Measurements from ENCODE around the gene TOP3A. TPM values are rescaled to one million over a fixed set of nuclear protein-coding genes. Genes with fewer than 3 reads are reported as not detected.

The TOP3A gene, protein sequence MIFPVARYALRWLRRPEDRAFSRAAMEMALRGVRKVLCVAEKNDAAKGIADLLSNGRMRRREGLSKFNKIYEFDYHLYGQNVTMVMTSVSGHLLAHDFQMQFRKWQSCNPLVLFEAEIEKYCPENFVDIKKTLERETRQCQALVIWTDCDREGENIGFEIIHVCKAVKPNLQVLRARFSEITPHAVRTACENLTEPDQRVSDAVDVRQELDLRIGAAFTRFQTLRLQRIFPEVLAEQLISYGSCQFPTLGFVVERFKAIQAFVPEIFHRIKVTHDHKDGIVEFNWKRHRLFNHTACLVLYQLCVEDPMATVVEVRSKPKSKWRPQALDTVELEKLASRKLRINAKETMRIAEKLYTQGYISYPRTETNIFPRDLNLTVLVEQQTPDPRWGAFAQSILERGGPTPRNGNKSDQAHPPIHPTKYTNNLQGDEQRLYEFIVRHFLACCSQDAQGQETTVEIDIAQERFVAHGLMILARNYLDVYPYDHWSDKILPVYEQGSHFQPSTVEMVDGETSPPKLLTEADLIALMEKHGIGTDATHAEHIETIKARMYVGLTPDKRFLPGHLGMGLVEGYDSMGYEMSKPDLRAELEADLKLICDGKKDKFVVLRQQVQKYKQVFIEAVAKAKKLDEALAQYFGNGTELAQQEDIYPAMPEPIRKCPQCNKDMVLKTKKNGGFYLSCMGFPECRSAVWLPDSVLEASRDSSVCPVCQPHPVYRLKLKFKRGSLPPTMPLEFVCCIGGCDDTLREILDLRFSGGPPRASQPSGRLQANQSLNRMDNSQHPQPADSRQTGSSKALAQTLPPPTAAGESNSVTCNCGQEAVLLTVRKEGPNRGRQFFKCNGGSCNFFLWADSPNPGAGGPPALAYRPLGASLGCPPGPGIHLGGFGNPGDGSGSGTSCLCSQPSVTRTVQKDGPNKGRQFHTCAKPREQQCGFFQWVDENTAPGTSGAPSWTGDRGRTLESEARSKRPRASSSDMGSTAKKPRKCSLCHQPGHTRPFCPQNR
- total RNA-seq, result 10 to 100 TPM; 42.6 to 44.4 TPM

DNA sequence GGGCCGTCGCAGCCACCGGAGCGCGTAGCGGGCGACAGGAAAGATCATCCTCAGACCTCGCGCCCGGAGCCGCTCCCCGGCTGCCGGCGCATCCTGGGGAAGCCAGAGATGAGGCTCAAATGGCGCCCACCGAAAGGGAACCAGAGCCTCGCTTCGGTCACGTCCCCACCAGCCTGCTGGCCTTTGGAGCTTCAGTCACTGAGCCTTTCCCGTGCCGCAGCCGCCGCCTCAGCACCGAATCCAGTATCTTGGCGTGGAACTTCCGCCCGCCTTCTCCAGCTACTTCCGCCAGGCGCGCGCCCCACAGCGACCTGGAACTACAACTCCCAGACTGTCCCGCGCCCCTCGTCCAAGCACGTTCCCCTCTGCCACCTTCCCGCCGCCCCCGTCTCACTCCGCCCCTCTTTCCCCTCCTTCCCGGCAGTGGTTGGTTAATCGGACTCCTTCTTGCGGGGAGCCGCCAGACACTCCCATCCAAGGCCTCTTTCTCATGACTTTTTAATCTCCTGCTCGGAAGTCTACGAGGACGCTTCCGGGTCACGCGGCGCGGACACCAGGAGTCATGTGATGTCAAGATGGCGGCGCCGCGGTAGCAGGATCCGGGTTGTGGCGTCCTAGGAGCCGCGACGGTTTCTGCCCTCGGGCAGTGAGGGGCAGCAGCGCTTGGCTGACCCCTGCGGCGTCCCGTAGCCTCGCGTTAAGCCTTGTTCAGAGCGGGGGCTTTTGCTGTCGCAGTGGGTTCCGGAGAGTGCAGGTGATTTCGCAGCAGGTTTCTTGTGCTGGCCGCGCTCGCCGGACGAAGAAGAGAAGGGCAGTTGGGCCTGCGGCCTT, at the start of gene TOP3A, which contains the start of gene SMCR8:
Gene TOP3A (minus strand): TSS at position 264 of the 831 bp plus-strand sequence. CDS start 216 bp downstream, at position 48.
Gene SMCR8 (plus strand): TSS at position 563 of the 831 bp plus-strand sequence. CDS start 497 bp downstream, outside the sequence.

DNA sequence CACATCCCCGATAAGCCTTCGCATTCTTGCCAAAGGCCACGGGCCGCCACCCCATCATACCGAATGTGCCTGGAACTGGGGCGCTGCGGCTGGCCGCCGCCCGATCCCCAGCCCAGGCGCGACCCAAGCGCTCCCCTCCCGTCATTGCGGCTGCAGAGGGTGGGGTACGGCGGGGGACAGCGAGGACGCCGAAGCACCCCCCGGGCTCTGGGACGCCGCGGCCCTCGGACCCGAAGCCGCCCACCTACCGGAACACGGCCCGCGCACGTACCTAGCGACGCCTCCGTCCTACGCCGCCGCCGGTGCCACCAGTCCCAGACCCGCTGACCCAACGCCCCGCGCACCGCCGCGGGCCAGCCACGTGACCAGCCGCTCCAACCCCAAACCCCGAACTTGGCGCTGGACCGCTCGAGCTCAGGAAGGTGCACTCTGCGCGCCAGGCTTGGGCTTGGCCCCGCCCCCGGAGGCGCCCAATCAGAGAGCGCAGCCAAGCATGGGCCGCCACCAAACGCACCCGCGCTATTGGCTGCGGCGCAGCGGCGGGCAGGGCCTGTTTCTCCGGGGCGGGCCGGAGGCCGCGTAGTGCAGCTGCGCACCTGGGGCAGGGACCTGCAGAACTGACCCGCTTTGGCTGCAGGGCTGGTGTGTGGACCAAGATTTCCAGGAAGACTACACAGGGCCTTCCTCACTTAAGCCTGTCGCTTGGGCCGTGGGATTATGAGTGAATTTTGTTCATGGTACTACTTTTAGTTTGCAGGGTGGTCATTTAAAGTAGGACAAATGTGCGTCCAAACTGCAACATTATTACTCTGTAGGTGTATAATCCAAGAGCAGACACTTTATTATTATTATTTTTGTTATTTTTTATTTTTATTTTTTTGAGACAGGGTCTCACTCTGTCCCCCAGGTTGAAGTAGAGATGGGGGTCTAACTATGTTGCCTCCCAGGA, 48.6 kb upstream of the TOP3A start, which contains the start of gene SHMT1:
Gene SHMT1 (minus strand): TSS at position 450 of the 949 bp plus-strand sequence. CDS start 7,569 bp downstream, outside the sequence.

DNA sequence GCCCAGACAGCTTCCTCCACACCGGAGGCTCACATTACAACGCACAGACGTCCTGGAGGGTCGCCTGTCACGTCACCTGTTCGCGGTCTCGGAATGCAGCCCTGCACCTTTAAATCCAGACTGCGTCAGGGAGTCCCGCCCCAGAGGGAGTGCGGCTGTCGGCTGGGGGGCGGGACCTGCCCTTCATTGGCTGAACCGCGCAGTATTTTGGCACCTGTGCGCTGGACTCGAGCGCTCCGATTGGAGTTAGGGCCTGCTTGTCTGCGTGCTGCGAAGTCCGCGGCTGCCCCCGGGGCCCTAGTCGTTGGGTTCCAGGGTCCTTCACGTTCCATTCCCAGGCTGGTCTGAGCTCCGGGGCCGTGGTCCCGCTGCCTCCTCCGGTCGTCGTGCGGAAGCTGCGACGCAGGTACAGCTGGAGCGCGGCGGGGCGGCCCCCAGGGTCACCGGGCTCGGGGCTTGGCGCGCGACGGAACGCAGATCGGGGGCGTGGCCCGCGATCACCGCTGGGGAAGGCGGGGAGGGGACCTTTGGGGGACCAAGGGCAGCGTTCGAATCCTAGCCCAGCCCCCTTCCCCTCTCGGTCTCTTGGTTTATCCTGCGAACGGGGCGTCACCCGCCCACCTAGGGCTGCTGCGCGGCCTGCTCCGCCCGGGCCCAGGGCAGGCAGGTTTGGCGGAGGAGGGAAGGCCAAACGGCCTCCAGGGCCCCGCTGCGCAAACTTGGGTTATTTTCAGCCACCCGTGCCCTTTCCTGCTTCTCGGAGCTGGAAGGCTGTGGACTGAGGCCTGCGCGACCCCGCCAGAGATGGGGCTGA, 54.3 kb downstream of the TOP3A start, which contains the start of gene MIEF2:
Gene MIEF2 (plus strand): TSS at position 331 of the 814 bp plus-strand sequence. CDS start 2,059 bp downstream, outside the sequence.

DNA sequence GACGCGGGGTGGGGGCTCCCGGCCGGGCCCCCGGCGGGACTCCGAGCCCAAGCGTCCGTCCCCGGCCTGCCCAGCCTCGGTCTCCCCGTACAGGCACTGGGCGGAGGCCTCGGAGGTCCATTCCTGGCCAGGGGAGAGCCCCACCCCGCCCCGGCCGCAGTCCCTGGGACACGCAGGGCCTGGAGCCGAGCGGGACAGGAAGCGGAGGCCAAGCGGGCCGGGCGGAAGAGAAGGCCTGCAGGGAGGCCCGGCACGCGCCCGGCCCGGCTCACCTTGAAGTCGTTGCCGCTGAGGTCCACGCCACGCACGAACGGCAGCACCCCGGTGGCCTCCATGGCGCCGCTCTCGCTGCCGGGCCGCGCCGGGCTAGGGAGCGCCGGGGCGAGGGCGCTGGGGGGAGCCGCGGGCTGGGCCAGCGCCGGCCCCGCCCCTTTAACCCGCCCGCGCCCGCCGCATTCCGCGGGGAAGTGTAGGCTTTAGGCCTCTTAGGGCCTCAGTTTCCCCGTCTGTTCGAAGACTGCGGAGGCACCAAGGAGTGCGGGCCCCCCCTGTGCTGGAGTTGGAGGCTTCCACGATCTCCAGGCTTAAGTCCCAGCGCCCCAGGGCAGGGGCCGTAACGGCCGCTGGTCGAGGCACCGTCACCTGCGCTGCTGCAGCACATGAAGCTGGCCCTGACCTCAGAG, 56.3 kb downstream of the TOP3A start, which contains the start of gene FLII:
Gene FLII (minus strand): TSS at position 383 of the 683 bp plus-strand sequence. CDS start 48 bp downstream, at position 335.

DNA sequence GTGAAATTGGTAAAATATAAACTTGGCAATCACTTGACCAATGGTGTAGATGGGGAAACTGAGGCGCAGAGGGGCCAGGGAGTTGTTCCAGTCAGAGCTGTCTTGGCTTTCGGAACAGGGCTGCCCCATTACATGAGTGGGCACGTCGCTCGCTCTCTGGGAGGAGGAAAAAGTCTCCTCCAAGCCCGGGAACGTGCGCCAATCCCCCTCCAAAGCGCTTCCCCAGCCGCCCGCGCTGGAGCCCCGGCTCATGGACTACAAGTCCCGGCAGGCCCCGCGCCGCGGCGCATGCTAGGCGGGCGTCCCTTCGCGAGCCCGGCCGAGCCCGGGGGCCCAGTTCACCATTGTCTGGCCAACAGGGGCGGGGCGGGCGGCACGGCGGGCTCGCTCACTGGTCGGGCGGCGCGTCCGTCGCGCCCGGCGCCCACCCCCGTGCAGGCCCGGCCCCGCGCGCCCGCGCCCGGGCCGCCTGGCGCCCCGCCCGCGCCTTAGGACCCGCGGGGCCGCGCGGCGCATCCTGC, 89.6 kb downstream of the TOP3A start, which contains the start of gene LLGL1:
Gene LLGL1 (plus strand): TSS at position 515 of the 521 bp plus-strand sequence. CDS start 48 bp downstream, outside the sequence.

Other genes starting within 250 kb of the TOP3A start
- gene DRG2, start 227.0 kb downstream of the TOP3A start, total RNA-seq, result 10 to 100 TPM; 33.0 to 40.6 TPM
- 1 to 10 TPM in 1 of 2 donors, under 1 TPM in 1; 0.67 to 1.4 TPM for gene MYO15A, start 206.2 kb downstream of the TOP3A start, total RNA-seq
- gene ALKBH5, start 131.2 kb downstream of the TOP3A start, total RNA-seq, result 100 to 1,000 TPM in 1 of 2 donors, 10 to 100 TPM in 1; 91.5 to 106 TPM
- 10 to 100 TPM; 27.3 to 30.3 TPM for gene LLGL1, start 89.4 kb downstream of the TOP3A start, total RNA-seq
- 100 to 1,000 TPM; 127 to 166 TPM for gene FLII, start 56.3 kb downstream of the TOP3A start, total RNA-seq
- 10 to 100 TPM; 13.1 to 15.7 TPM for gene MIEF2, start 54.3 kb downstream of the TOP3A start, total RNA-seq
- gene SMCR8, start 299 bp upstream of the TOP3A start, total RNA-seq, result 10 to 100 TPM; 25.8 to 28.0 TPM
- gene SHMT1, start 48.6 kb upstream of the TOP3A start, total RNA-seq, result 10 to 100 TPM; 33.7 to 40.0 TPM
- not detected for gene EVPLL, start 62.8 kb upstream of the TOP3A start, total RNA-seq
- not detected for gene LGALS9C, start 161.8 kb upstream of the TOP3A start, total RNA-seq

Measured in melanocyte of skin (primary cell).